IMR-90 (cell line): ENCODE measurements around the gene TANGO2. TPM values are rescaled to one million over a fixed set of nuclear protein-coding genes. Genes with fewer than 3 reads are reported as not detected.

Source experiments
- ATAC-seq: fragments of 200-7000 bp; cut with Tn5 transposase; 2 replicates; pipeline ENCODE4 v1.9.1; 2020; ENCODE audit warnings: low read depth, mild to moderate bottlenecking, moderate library complexity
- BruUV-seq: library from RNA; stranded (reverse); fragments of 400-500 nt; replicated peaks from 2 replicates; lab custom pipeline; 2021; lab: Mats Ljungman, UMichigan
- CTCF ChIA-PET: fragments of 300-600 bp; formaldehyde crosslinking; extraction: SDS; loops from one replicate; lab custom pipeline; 2021; ENCODE audit warnings: antibody characterized with exemption; lab: Yijun Ruan, JAX
- POLR2A ChIA-PET: fragments of 300-600 bp; sonication (Branson Sonifier 250); formaldehyde crosslinking; loops from one replicate; lab custom pipeline; 2022; ENCODE audit warnings: antibody characterized with exemption; ENCODE audit not compliant: unreplicated experiment; lab: Charles Lee
- DNase-seq: peaks from one replicate; pipeline ENCODE4 v3.0.0; 2013
- H2AFZ ChIP-seq: replicated peaks from 2 replicates; pipeline ENCODE3; 2013; ENCODE audit warnings: low read length, mild to moderate bottlenecking; ENCODE audit not compliant: poor library complexity
- H2AK5ac ChIP-seq: 2 replicates; pipeline ENCODE4 v1.6.1; 2013; ENCODE audit warnings: low read depth, low read length, inconsistent platforms
- H2AK9ac ChIP-seq: replicated peaks from 2 replicates; pipeline ENCODE3; 2013; ENCODE audit warnings: mild to moderate bottlenecking, low read depth, low read length, moderate library complexity; ENCODE audit not compliant: poor library complexity
- H2BK120ac ChIP-seq: 2 replicates; pipeline ENCODE4 v1.6.1; 2013; ENCODE audit warnings: low read depth, low read length, inconsistent platforms
- H2BK15ac ChIP-seq: 3 replicates; pipeline ENCODE4 v1.6.1; 2013; ENCODE audit warnings: low read depth, low read length, inconsistent platforms
- H2BK20ac ChIP-seq: 2 replicates; pipeline ENCODE4 v1.6.1; 2013; ENCODE audit warnings: low read depth, mild to moderate bottlenecking, inconsistent platforms, low read length, moderate library complexity
- H2BK5ac ChIP-seq: 2 replicates; pipeline ENCODE4 v1.6.1; 2013; ENCODE audit warnings: mild to moderate bottlenecking, low read depth, low read length, inconsistent platforms; ENCODE audit not compliant: poor library complexity, severe bottlenecking
- H3K14ac ChIP-seq: replicated peaks from 2 replicates; pipeline ENCODE4 v1.6.1; 2013; ENCODE audit warnings: low read depth, low read length, inconsistent platforms
- H3K18ac ChIP-seq: 2 replicates; pipeline ENCODE4 v1.6.1; 2013; ENCODE audit warnings: low read depth, low read length, control low read depth
- H3K23ac ChIP-seq: 2 replicates; pipeline ENCODE4 v1.6.1; 2013; ENCODE audit warnings: low read depth, low read length, inconsistent platforms
- H3K27ac ChIP-seq: 2 replicates; pipeline ENCODE4 v1.5.1; 2013; ENCODE audit warnings: mild to moderate bottlenecking, control low read depth, low read length; ENCODE audit not compliant: insufficient read depth
- H3K27me3 ChIP-seq: 2 replicates; pipeline ENCODE4 v1.6.1; 2013; ENCODE audit warnings: low read length; ENCODE audit not compliant: control insufficient read depth, insufficient read depth
- H3K36me3 ChIP-seq: 2 replicates; pipeline ENCODE4 v1.6.1; 2013; ENCODE audit warnings: low read length, mixed read lengths; ENCODE audit not compliant: control insufficient read depth, insufficient read depth
- H3K4ac ChIP-seq: 2 replicates; pipeline ENCODE4 v1.6.1; 2013; ENCODE audit warnings: low read depth, low read length, inconsistent platforms
- H3K4me1 ChIP-seq: 2 replicates; pipeline ENCODE4 v1.6.1; 2013; ENCODE audit warnings: low read length, mixed read lengths; ENCODE audit not compliant: control insufficient read depth, insufficient read depth
- H3K4me2 ChIP-seq: 2 replicates; pipeline ENCODE4 v1.6.1; 2013; ENCODE audit warnings: low read depth, mild to moderate bottlenecking, control low read depth, low read length, moderate library complexity
- H3K4me3 ChIP-seq: 2 replicates; pipeline ENCODE4 v1.5.1; 2013; ENCODE audit warnings: low read depth, mild to moderate bottlenecking, control low read depth, low read length, moderate library complexity; ENCODE audit not compliant: insufficient read depth
- H3K56ac ChIP-seq: 2 replicates; pipeline ENCODE4 v1.6.1; 2013; ENCODE audit warnings: low read length, inconsistent platforms; ENCODE audit not compliant: insufficient read depth; ENCODE audit errors: extremely low read depth
- H3K79me1 ChIP-seq, 2 experiments: 2 replicates each; pipeline ENCODE4 v1.6.1; 2013; ENCODE audit warnings: low read length in 2 of 2, inconsistent platforms in 1 of 2, low read depth in 1 of 2
- H3K9ac ChIP-seq: 2 replicates; pipeline ENCODE4 v1.6.1; 2013; ENCODE audit warnings: low read depth, low read length, control low read depth
- H3K9me1 ChIP-seq: 2 replicates; pipeline ENCODE4 v1.6.1; 2013; ENCODE audit warnings: low read length, inconsistent platforms; ENCODE audit not compliant: insufficient read depth
- H3K9me3 ChIP-seq: 2 replicates; pipeline ENCODE4 v1.6.1; 2013; ENCODE audit warnings: low read length; ENCODE audit not compliant: control insufficient read depth, insufficient read depth
- H4K20me1 ChIP-seq: 2 replicates; pipeline ENCODE4 v1.6.1; 2013; ENCODE audit warnings: low read length, inconsistent platforms; ENCODE audit not compliant: insufficient read depth
- H4K5ac ChIP-seq: 2 replicates; pipeline ENCODE4 v1.6.1; 2013; ENCODE audit warnings: mild to moderate bottlenecking, low read depth, low read length, control low read depth
- H4K8ac ChIP-seq, 2 experiments: 2 replicates each; pipeline ENCODE4 v1.6.1; 2013; ENCODE audit warnings: low read depth in 2 of 2, low read length in 2 of 2, control low read depth in 1 of 2, inconsistent platforms in 1 of 2
- H4K91ac ChIP-seq: 2 replicates; pipeline ENCODE4 v1.6.1; 2013; ENCODE audit warnings: low read depth, low read length, inconsistent platforms; ENCODE audit not compliant: insufficient read depth
- BHLHE40 ChIP-seq: fragments of 150-350 bp; IDR thresholded peaks from 2 replicates; pipeline ENCODE4 v1.6.1; 2016; ENCODE audit warnings: mild to moderate bottlenecking, low read depth, low read length
- CEBPB ChIP-seq: IDR thresholded peaks from 2 replicates; pipeline ENCODE4 v1.6.1; 2012; ENCODE audit warnings: low read depth, low read length, improper control_type of control experiment
- CHD1 ChIP-seq: IDR thresholded peaks from 2 replicates; pipeline ENCODE4 v1.6.1; 2012; ENCODE audit warnings: low read depth, low read length, improper control_type of control experiment
- ELK1 ChIP-seq: fragments of 150-350 bp; IDR thresholded peaks from 2 replicates; pipeline ENCODE4 v1.6.1; 2016; ENCODE audit warnings: low read depth, mild to moderate bottlenecking, low read length, moderate library complexity, borderline replicate concordance
- FOS ChIP-seq: fragments of 150-350 bp; IDR thresholded peaks from 2 replicates; pipeline ENCODE4 v1.6.1; 2016; ENCODE audit warnings: low read depth, low read length
- MAFK ChIP-seq: IDR thresholded peaks from 2 replicates; pipeline ENCODE4 v1.6.1; 2012; ENCODE audit warnings: low read depth, low read length, improper control_type of control experiment
- MAZ ChIP-seq: IDR thresholded peaks from 2 replicates; pipeline ENCODE4 v1.6.1; 2012; ENCODE audit warnings: low read depth, mild to moderate bottlenecking, low read length, improper control_type of control experiment, moderate library complexity, borderline replicate concordance
- MXI1 ChIP-seq: IDR thresholded peaks from 2 replicates; pipeline ENCODE4 v1.6.1; 2012; ENCODE audit warnings: low read depth, mild to moderate bottlenecking, low read length, moderate library complexity, borderline replicate concordance
- NFE2L2 ChIP-seq: fragments of 150-350 bp; IDR thresholded peaks from 2 replicates; pipeline ENCODE4 v1.6.1; 2016; ENCODE audit warnings: low read depth, mild to moderate bottlenecking, low read length
- POLR2A ChIP-seq: IDR thresholded peaks from 2 replicates; pipeline ENCODE4 v1.6.1; 2012; ENCODE audit warnings: mild to moderate bottlenecking, low read depth, low read length
- RAD21 ChIP-seq: IDR thresholded peaks from 2 replicates; pipeline ENCODE4 v1.6.1; 2012; ENCODE audit warnings: low read length, improper control_type of control experiment
- RCOR1 ChIP-seq: IDR thresholded peaks from 2 replicates; pipeline ENCODE4 v1.6.1; 2012; ENCODE audit warnings: mild to moderate bottlenecking, low read length, improper control_type of control experiment; ENCODE audit not compliant: insufficient replicate concordance
- RFX5 ChIP-seq: IDR thresholded peaks from 2 replicates; pipeline ENCODE4 v1.8.0; 2012; ENCODE audit warnings: low read depth, mild to moderate bottlenecking, low read length, moderate library complexity
- SMC3 ChIP-seq: fragments of 150-350 bp; IDR thresholded peaks from 2 replicates; pipeline ENCODE4 v1.6.1; 2016; ENCODE audit warnings: low read depth, mild to moderate bottlenecking, antibody characterized with exemption, low read length, moderate library complexity
- WGBS, 2 experiments: methylation state at CpG; one replicate each; pipeline versions ENCODE4 v1.1.5 to v1.1.7; 2013; ENCODE audit warnings: missing lambda C conversion rate in 2 of 2; ENCODE audit not compliant: insufficient read length in 1 of 2; ENCODE audit errors: extremely low coverage in 2 of 2; 5-methylcytosine and 5-hydroxymethylcytosine counted together
- dilution Hi-C: fragments of 300-500 bp; cut with HindIII; formaldehyde crosslinking; loops from one replicate; pipeline ENCODE4 v1.14.3; 2018; ENCODE audit warnings: low sequenced_read_pairs; ENCODE audit not compliant: unreplicated experiment
- in situ Hi-C: fragments of 300-500 bp; cut with MboI; formaldehyde crosslinking; loops from 3 replicates; pipeline ENCODE4 v1.14.3; 2019; ENCODE audit warnings: low sequenced_read_pairs, inconsistent platforms, mixed read lengths
- intact Hi-C: fragments of 100-400 bp; cut with micrococcal nuclease; formaldehyde crosslinking; loops from 2 replicates; pipeline ENCODE4 v1.10.0; 2022
- polyA plus RNA-seq, 3 experiments: library from polyadenylated mRNA; depleted of rRNA; stranded (reverse); fragments of >200 nt; gene quantifications; 2 replicates each; pipeline ENCODE4 v1.2.3, GENCODE V29; 2012; ENCODE audit warnings: low replicate concordance in 1 of 3
- total RNA-seq: library from RNA; depleted of rRNA; stranded (reverse); fragments of >200 nt; gene quantifications from 2 replicates; pipeline ENCODE4 v1.2.3, GENCODE V29; 2012
- TF ChIP-seq, protein P1 (sequence below): conservative IDR thresholded peaks from 2 replicates; pipeline ENCODE4 v1.5.1; 2012; ENCODE audit warnings: mild to moderate bottlenecking, low read depth, low read length, improper control_type of control experiment
- TF ChIP-seq, protein P2 (sequence below): fragments of 150-350 bp; IDR thresholded peaks from 2 replicates; pipeline ENCODE4 v1.6.1; 2017; ENCODE audit warnings: mild to moderate bottlenecking, antibody characterized with exemption, low read length, low read depth

The TANGO2 gene
- total and polyA plus RNA-seq, 2 of the 4 experiments (the other 2 are of a cell fraction), result 45.1 to 75.1 TPM

DNA sequence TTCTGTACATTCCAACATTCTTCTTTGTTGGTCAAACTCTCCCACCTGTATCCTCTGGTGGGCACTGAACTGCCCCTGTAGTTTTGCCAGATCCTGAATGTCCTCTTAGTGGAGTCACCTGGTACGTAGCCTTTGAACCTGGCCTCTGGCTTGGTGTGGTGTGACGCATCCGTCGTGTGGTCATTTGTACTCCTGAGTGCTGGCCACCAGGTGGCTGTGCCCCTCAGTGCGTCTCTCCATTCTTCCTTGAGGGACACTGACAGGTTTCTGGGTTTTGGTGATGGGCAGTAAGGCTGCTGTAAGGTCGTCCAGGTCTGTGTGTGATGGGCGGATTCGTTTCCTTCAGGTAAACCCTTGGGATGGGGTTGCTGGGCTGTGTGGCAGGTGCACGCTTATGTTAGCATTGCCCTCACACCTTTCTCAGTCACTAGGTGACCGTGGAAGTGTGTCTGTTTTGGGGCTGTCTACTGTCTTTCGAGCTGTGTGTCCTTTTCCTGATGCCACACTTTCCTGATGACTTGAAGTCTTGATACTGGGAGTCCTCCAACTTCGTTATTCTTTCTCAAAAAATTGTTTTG lies 81.4 kb downstream of the TANGO2 start:
- H3K36me3 ChIP-seq, result peaks cover 63% of the 10 kb centered on the region
- POLR2A ChIA-PET, result no interaction called here

More for the DNA sequence above, 81.4 kb downstream of the TANGO2 start:
- Histone ChIP-seq H3K27me3 (no peaks in the 10 kb centered on the region), H3K4me1 (no peaks in the 10 kb centered on the region), H3K14ac (no peak overlapping the region), H3K18ac (no peak overlapping the region), H3K4ac (no peak overlapping the region), H2BK20ac (no peak overlapping the region), H4K8ac (no peak overlapping the region), H3K9me3 (no peaks in the 10 kb centered on the region), H4K91ac (no peak overlapping the region), H3K4me2 (no peak overlapping the region), H2AK9ac (peak overlapping the region; percentile 77), H3K23ac (no peak overlapping the region), H3K27ac (no peak overlapping the region), H2AFZ (no peak overlapping the region), H2BK15ac (no peak overlapping the region), H4K5ac (no peak overlapping the region), H3K79me1 (peaks cover 24 to 75% of the 10 kb centered on the region in 2 experiments), H2AK5ac (no peak overlapping the region), H3K4me3 (no peak overlapping the region), H4K20me1 (peaks cover 37% of the 10 kb centered on the region), H2BK120ac (no peak overlapping the region), H3K9me1 (no peaks in the 10 kb centered on the region), H3K56ac (no peak overlapping the region), H3K9ac (no peak overlapping the region), H2BK5ac (no peak overlapping the region)
- in situ Hi-C loops (no loop called here), intact Hi-C loops (no loop called here), dilution Hi-C loops (no loop called here)
- CTCF ChIA-PET, result no interaction called here
- BruUV-seq, result no TSS peak
- ATAC-seq, result no peak
- 91% methylated on average over 4 of the region's 12 CpGs; no CpG with 5 or more reads in 1 of the 2 experiments for WGBS, 2 experiments
- no peak for DNase-seq
- no peak for TF ChIP-seq RFX5
- TF ChIP-seq, protein P1, sequence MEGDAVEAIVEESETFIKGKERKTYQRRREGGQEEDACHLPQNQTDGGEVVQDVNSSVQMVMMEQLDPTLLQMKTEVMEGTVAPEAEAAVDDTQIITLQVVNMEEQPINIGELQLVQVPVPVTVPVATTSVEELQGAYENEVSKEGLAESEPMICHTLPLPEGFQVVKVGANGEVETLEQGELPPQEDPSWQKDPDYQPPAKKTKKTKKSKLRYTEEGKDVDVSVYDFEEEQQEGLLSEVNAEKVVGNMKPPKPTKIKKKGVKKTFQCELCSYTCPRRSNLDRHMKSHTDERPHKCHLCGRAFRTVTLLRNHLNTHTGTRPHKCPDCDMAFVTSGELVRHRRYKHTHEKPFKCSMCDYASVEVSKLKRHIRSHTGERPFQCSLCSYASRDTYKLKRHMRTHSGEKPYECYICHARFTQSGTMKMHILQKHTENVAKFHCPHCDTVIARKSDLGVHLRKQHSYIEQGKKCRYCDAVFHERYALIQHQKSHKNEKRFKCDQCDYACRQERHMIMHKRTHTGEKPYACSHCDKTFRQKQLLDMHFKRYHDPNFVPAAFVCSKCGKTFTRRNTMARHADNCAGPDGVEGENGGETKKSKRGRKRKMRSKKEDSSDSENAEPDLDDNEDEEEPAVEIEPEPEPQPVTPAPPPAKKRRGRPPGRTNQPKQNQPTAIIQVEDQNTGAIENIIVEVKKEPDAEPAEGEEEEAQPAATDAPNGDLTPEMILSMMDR, result no peak
- TF ChIP-seq RAD21, result no peak
- TF ChIP-seq BHLHE40, result no peak
- no peak for TF ChIP-seq MAFK
- no peak for TF ChIP-seq RCOR1
- TF ChIP-seq, protein P2, sequence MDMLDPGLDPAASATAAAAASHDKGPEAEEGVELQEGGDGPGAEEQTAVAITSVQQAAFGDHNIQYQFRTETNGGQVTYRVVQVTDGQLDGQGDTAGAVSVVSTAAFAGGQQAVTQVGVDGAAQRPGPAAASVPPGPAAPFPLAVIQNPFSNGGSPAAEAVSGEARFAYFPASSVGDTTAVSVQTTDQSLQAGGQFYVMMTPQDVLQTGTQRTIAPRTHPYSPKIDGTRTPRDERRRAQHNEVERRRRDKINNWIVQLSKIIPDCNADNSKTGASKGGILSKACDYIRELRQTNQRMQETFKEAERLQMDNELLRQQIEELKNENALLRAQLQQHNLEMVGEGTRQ, result no peak
- TF ChIP-seq MXI1, result no peak
- TF ChIP-seq ELK1, result no peak
- no peak for TF ChIP-seq NFE2L2
- no peak for TF ChIP-seq CHD1
- no peak for TF ChIP-seq POLR2A
- TF ChIP-seq SMC3, result no peak
- no peak for TF ChIP-seq CEBPB
- no peak for TF ChIP-seq FOS
- no peak for TF ChIP-seq MAZ
